Measurements from ENCODE around the gene LEAP2. TPM values are rescaled to one million over a fixed set of nuclear protein-coding genes. Genes with fewer than 3 reads are reported as not detected.

The LEAP2 gene
- total RNA-seq, 1 donor from 2014 or later: 0.91 TPM

GRCh38 chr5:132865668-132866341 is 7.7 kb upstream of the LEAP2 start:
- Mint-ChIP-seq H3K27ac (ENCODE audit: unreplicated experiment) (peak overlapping the region; percentile 97), H3K4me1 (ENCODE audit: unreplicated experiment) (peaks cover 23% of the 10 kb centered on the region), H3K4me3 (ENCODE audit: unreplicated experiment) (peak overlapping the region; percentile 94), H3K36me3 (ENCODE audit: unreplicated experiment) (peaks cover 10% of the 10 kb centered on the region), H3K9me3 (ENCODE audit: unreplicated experiment) (no peaks in the 10 kb centered on the region), H3K27me3 (ENCODE audit: unreplicated experiment) (peaks cover 9% of the 10 kb centered on the region)
- no peak for DNase-seq (ENCODE audit: extremely low spot score, unreplicated experiment)
- TF ChIP-seq, protein P1, sequence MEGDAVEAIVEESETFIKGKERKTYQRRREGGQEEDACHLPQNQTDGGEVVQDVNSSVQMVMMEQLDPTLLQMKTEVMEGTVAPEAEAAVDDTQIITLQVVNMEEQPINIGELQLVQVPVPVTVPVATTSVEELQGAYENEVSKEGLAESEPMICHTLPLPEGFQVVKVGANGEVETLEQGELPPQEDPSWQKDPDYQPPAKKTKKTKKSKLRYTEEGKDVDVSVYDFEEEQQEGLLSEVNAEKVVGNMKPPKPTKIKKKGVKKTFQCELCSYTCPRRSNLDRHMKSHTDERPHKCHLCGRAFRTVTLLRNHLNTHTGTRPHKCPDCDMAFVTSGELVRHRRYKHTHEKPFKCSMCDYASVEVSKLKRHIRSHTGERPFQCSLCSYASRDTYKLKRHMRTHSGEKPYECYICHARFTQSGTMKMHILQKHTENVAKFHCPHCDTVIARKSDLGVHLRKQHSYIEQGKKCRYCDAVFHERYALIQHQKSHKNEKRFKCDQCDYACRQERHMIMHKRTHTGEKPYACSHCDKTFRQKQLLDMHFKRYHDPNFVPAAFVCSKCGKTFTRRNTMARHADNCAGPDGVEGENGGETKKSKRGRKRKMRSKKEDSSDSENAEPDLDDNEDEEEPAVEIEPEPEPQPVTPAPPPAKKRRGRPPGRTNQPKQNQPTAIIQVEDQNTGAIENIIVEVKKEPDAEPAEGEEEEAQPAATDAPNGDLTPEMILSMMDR (IDR thresholded peaks at IDR 0.05): no peak

GRCh38 chr5:132866342-132867045 is 7.0 kb upstream of the LEAP2 start, which contains the start of the genes GDF9 and UQCRQ:
TSS of gene GDF9 (minus strand) at chr5:132866469. CDS start at chr5:132864533, 1,936 bp downstream.
TSS of gene UQCRQ (plus strand) at chr5:132866642. CDS start at chr5:132866882, 240 bp downstream.
- Mint-ChIP-seq H3K4me3 (ENCODE audit: unreplicated experiment) (peak within 1 kb of the TSS; percentile 94), H3K9me3 (ENCODE audit: unreplicated experiment) (no peaks in the 10 kb centered on the region), H3K27me3 (ENCODE audit: unreplicated experiment) (peaks cover 6% of the 10 kb centered on the region), H3K36me3 (ENCODE audit: unreplicated experiment) (peaks cover 10% of the 10 kb centered on the region), H3K27ac (ENCODE audit: unreplicated experiment) (peak within 1 kb of the TSS; percentile 97), H3K4me1 (ENCODE audit: unreplicated experiment) (peaks cover 23% of the 10 kb centered on the region)
- peak; percentile 96 for DNase-seq (ENCODE audit: extremely low spot score, unreplicated experiment)
- TF ChIP-seq, protein P1 (IDR thresholded peaks at IDR 0.05): peak; percentile 39

GRCh38 chr5:132867046-132867451 is 6.4 kb upstream of the LEAP2 start:
- TF ChIP-seq, protein P1 (IDR thresholded peaks at IDR 0.05): no peak

DNA sequence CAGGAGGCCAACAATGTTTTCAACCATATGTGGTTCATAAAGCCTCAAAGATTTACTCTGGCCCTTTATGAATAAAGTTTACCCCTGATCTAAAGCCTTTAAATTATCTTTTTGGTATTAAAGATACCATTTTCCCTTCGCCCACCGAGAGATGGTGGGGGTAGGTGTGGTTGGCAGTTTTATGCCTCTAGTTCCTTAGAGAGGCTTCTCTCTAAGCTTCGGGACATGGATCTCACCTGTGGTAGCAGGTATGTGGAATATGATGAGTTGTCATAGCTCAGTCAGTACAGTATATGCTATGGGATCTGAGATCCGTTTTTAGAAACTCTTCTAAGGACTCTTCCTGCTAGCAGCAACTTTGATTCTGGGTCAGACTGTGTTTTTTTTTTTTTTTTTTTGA is 4.7 kb upstream of the LEAP2 start:
- Mint-ChIP-seq H3K27ac (ENCODE audit: unreplicated experiment) (no peak overlapping the region), H3K36me3 (ENCODE audit: unreplicated experiment) (peaks cover 18% of the 10 kb centered on the region), H3K4me3 (ENCODE audit: unreplicated experiment) (peak overlapping the region; percentile 94), H3K4me1 (ENCODE audit: unreplicated experiment) (peaks cover 23% of the 10 kb centered on the region), H3K9me3 (ENCODE audit: unreplicated experiment) (no peaks in the 10 kb centered on the region), H3K27me3 (ENCODE audit: unreplicated experiment) (no peaks in the 10 kb centered on the region)
- TF ChIP-seq, protein P1 (IDR thresholded peaks at IDR 0.05): no peak
- DNase-seq (ENCODE audit: extremely low spot score, unreplicated experiment): no peak

More at GRCh38 chr5:132867046-132867451, 6.4 kb upstream of the LEAP2 start:
- peaks cover 23% of the 10 kb centered on the region for H3K4me1 Mint-ChIP-seq (ENCODE audit: unreplicated experiment)
- peak overlapping the region; percentile 97 for H3K27ac Mint-ChIP-seq (ENCODE audit: unreplicated experiment)
- peak overlapping the region; percentile 94 for H3K4me3 Mint-ChIP-seq (ENCODE audit: unreplicated experiment)
- no peaks in the 10 kb centered on the region for H3K9me3 Mint-ChIP-seq (ENCODE audit: unreplicated experiment)
- peaks cover 4% of the 10 kb centered on the region for H3K27me3 Mint-ChIP-seq (ENCODE audit: unreplicated experiment)
- H3K36me3 Mint-ChIP-seq (ENCODE audit: unreplicated experiment): peaks cover 10% of the 10 kb centered on the region
- DNase-seq (ENCODE audit: extremely low spot score, unreplicated experiment): no peak

GRCh38 chr5:132870801-132871200 is 2.7 kb upstream of the LEAP2 start:
- TF ChIP-seq, protein P1 (IDR thresholded peaks at IDR 0.05): no peak
- Mint-ChIP-seq H3K27me3 (ENCODE audit: unreplicated experiment) (no peaks in the 10 kb centered on the region), H3K4me3 (ENCODE audit: unreplicated experiment) (no peak overlapping the region), H3K27ac (ENCODE audit: unreplicated experiment) (peak overlapping the region; percentile 27), H3K9me3 (ENCODE audit: unreplicated experiment) (no peaks in the 10 kb centered on the region), H3K36me3 (ENCODE audit: unreplicated experiment) (peaks cover 22% of the 10 kb centered on the region), H3K4me1 (ENCODE audit: unreplicated experiment) (peaks cover 20% of the 10 kb centered on the region)
- no peak for DNase-seq (ENCODE audit: extremely low spot score, unreplicated experiment)
